C4-2B (cell line): ENCODE results near the gene LRMDA.

Source experiments
- ZFX ChIP-seq: fragments of 450-650 bp; IDR thresholded peaks from 2 replicates; pipeline ENCODE4 v1.6.1; 2017
- TF ChIP-seq, protein P1 (sequence below): fragments of 450-650 bp; conservative IDR thresholded peaks from 2 replicates; pipeline ENCODE4 v1.5.1; 2017; ENCODE audit warnings: mild to moderate bottlenecking

DNA sequence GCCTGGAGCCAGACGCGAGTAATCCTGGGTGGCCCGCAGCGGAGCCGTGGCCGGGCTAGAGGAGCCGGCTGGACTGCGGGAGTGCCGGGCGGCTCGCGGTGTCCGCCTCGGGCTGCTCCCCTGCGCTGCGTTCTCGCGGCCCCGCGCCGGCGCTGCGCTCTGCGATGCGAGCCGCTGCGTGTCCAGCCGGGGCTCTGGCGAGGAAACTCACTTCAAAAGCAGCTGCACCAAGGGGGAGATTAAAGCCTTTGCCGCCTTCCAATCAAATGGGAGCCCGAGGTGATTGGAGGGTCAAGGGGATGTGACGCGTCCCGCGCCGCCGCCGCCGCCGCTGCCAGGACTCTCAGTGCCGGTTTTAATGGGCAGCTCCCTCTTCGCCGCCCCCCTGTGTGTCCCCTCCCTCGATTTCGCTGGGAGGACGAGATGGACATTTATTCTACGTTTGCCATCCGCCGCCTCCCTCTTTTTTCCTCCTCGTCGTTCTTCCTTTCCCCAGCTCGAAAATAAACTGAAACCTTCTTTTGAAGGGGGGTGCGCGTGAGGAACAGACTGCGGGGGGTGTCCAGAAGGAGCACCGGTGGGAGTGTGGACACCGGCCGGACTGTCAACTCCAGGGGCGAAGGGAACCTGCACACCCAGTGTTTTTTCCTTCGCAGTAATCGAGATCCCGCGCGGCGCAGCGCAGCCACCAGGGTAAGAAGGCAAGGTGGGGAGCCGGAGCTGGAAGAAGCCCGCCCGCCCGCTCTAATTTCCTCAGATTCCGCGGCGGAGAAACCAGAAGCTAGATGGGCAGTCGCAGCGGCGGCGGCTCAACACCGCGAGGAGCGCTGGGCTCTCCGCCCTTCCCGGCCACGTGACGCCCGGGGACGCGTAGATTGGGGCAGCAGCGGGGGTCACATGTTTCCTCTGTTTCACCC lies 29.6 kb upstream of the LRMDA start, which contains the start of gene ZNF503:
- TF ChIP-seq, protein P1, sequence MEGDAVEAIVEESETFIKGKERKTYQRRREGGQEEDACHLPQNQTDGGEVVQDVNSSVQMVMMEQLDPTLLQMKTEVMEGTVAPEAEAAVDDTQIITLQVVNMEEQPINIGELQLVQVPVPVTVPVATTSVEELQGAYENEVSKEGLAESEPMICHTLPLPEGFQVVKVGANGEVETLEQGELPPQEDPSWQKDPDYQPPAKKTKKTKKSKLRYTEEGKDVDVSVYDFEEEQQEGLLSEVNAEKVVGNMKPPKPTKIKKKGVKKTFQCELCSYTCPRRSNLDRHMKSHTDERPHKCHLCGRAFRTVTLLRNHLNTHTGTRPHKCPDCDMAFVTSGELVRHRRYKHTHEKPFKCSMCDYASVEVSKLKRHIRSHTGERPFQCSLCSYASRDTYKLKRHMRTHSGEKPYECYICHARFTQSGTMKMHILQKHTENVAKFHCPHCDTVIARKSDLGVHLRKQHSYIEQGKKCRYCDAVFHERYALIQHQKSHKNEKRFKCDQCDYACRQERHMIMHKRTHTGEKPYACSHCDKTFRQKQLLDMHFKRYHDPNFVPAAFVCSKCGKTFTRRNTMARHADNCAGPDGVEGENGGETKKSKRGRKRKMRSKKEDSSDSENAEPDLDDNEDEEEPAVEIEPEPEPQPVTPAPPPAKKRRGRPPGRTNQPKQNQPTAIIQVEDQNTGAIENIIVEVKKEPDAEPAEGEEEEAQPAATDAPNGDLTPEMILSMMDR = no peak; the same call in 1 of the 2 replicates
- no peak for TF ChIP-seq ZFX
